ENCODE results near the gene C9orf152. TPM values are rescaled to one million over a fixed set of nuclear protein-coding genes. Genes with fewer than 3 reads are reported as not detected.

Gene C9orf152
- total RNA-seq, 1 experiment from 2014 or later: 0.95 TPM

DNA sequence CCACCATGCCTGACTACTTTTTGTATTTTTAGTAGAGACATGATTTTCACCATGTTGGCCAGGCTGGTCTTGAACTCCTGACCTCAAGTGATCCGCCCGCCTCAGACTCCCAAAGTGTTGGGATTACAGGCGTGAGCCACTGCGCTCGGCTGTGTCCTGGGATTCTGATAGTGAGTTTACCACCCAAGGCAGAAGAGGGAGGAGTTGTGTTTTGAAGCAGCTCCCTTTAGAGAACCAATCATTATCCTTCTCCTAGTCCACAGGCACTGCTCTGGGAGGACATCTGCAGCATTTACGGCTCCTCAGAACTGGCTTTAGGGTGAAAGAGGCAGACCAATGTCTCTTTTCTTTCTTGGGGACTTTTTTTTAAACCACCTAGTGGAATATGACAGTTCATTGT lies 5.7 kb downstream of the C9orf152 start:
- Histone ChIP-seq H3K9ac (ENCODE audit: low read length) (no peak overlapping the region), H2AFZ (ENCODE audit: low read length) (no peak overlapping the region), H3K9me3 (ENCODE audit: low read length) (no peaks in the 10 kb centered on the region), H3F3A (ENCODE audit: low read length, unreplicated experiment) (no peaks in the 10 kb centered on the region), H3K4me2 (ENCODE audit: low read length) (no peak overlapping the region), H3K27me3 (ENCODE audit: low read length) (no peaks in the 10 kb centered on the region), H3K9me2 (replicated peaks; ENCODE audit: low read length) (no peaks in the 10 kb centered on the region), H3K79me2 (ENCODE audit: low read length) (no peaks in the 10 kb centered on the region), H3K36me3 (ENCODE audit: low read depth, low read length) (no peaks in the 10 kb centered on the region), H3K4me3 (ENCODE audit: low read length) (no peak overlapping the region), H3K27ac (ENCODE audit: low read length) (no peak overlapping the region), H4K20me1 (ENCODE audit: low read length) (no peaks in the 10 kb centered on the region), H3K4me1 (ENCODE audit: insufficient read depth, low read length) (peaks cover 11% of the 10 kb centered on the region)
- BruUV-seq (replicated peaks): no TSS peak
- ChIA-PET CTCF (no interaction called here), POLR2A (ENCODE audit: unreplicated experiment) (no interaction called here)
- DNase-seq (no peak), ATAC-seq (no peak)
- intact Hi-C loops (cut with micrococcal nuclease): no loop called here
- TF ChIP-seq, protein P1, sequence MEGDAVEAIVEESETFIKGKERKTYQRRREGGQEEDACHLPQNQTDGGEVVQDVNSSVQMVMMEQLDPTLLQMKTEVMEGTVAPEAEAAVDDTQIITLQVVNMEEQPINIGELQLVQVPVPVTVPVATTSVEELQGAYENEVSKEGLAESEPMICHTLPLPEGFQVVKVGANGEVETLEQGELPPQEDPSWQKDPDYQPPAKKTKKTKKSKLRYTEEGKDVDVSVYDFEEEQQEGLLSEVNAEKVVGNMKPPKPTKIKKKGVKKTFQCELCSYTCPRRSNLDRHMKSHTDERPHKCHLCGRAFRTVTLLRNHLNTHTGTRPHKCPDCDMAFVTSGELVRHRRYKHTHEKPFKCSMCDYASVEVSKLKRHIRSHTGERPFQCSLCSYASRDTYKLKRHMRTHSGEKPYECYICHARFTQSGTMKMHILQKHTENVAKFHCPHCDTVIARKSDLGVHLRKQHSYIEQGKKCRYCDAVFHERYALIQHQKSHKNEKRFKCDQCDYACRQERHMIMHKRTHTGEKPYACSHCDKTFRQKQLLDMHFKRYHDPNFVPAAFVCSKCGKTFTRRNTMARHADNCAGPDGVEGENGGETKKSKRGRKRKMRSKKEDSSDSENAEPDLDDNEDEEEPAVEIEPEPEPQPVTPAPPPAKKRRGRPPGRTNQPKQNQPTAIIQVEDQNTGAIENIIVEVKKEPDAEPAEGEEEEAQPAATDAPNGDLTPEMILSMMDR (conservative IDR thresholded peaks at IDR 0.05; ENCODE audit: low read depth, low read length): no peak
- no peak for TF ChIP-seq EZH2phosphoT487 (IDR thresholded peaks at IDR 0.05; ENCODE audit: borderline replicate concordance, low read length)
- TF ChIP-seq EZH2 (IDR thresholded peaks at IDR 0.05; ENCODE audit: low read length, unreplicated experiment): no peak

DNA sequence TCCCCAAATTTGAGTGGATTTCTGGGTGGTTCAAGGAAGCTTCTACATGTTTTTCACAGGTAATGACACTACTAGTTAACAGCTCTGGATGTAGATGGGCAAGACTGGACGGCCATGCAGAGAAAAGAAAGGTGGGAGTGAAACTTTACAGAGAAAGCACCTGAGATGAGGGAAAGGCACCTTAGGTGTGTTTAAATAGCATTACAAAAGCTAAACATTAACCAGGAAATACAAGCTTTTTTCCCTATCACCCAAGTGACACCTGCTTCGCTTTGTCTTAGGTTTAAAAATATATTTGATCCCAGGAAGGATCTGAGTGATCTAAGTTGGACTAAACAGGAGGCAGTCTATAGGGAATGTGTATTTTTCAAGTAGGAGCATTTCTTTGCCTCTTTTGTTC lies 8.3 kb downstream of the C9orf152 start:
- CTCF ChIA-PET: no interaction called here
- H2AFZ ChIP-seq (ENCODE audit: low read length): no peak overlapping the region
- H3K9me2 ChIP-seq (replicated peaks; ENCODE audit: low read length): no peaks in the 10 kb centered on the region
- no peaks in the 10 kb centered on the region for H3K79me2 ChIP-seq (ENCODE audit: low read length)
- intact Hi-C loops (cut with micrococcal nuclease): no loop called here
- no peak for ATAC-seq
- no TSS peak for BruUV-seq (replicated peaks)
- POLR2A ChIA-PET (ENCODE audit: unreplicated experiment): no interaction called here
- TF ChIP-seq EZH2 (IDR thresholded peaks at IDR 0.05; ENCODE audit: low read length, unreplicated experiment) (no peak), EZH2phosphoT487 (IDR thresholded peaks at IDR 0.05; ENCODE audit: borderline replicate concordance, low read length) (no peak)
- TF ChIP-seq, protein P1 (conservative IDR thresholded peaks at IDR 0.05; ENCODE audit: low read depth, low read length): no peak
- no peaks in the 10 kb centered on the region for H4K20me1 ChIP-seq (ENCODE audit: low read length)
- no peaks in the 10 kb centered on the region for H3K36me3 ChIP-seq (ENCODE audit: low read depth, low read length)
- no peak overlapping the region for H3K4me2 ChIP-seq (ENCODE audit: low read length)
- H3F3A ChIP-seq (ENCODE audit: low read length, unreplicated experiment): no peaks in the 10 kb centered on the region
- no peaks in the 10 kb centered on the region for H3K9me3 ChIP-seq (ENCODE audit: low read length)
- no peak for DNase-seq
- no peaks in the 10 kb centered on the region for H3K27me3 ChIP-seq (ENCODE audit: low read length)
- H3K4me3 ChIP-seq (ENCODE audit: low read length): no peak overlapping the region
- H3K9ac ChIP-seq (ENCODE audit: low read length): no peak overlapping the region
- H3K4me1 ChIP-seq (ENCODE audit: insufficient read depth, low read length): no peaks in the 10 kb centered on the region
- H3K27ac ChIP-seq (ENCODE audit: low read length): no peak overlapping the region

DNA sequence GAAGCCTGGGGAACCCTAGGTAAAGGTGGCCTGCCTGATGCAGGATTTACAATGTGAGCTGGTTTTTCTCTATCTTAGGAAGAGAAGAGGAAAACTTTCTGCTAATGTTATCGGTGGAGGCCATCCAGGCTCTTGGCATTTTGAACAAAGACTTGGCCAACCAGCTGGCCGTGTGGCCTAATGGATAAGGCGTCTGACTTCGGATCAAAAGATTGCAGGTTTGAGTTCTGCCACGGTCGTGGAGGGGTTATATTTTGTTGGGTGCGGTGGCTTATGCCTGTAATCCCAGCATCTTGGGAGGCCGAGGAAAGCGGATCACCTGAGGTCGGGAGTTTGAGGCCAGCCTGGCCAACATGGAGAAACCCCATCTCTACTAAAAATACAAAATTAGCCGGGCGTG lies 9.6 kb downstream of the C9orf152 start:
- Histone ChIP-seq H3K9me2 (replicated peaks; ENCODE audit: low read length) (no peaks in the 10 kb centered on the region), H3K27ac (ENCODE audit: low read length) (no peak overlapping the region), H3K27me3 (ENCODE audit: low read length) (no peaks in the 10 kb centered on the region), H3K4me1 (ENCODE audit: insufficient read depth, low read length) (peaks cover 4% of the 10 kb centered on the region), H4K20me1 (ENCODE audit: low read length) (no peaks in the 10 kb centered on the region), H3K9me3 (ENCODE audit: low read length) (no peaks in the 10 kb centered on the region), H3K79me2 (ENCODE audit: low read length) (no peaks in the 10 kb centered on the region), H3K36me3 (ENCODE audit: low read depth, low read length) (no peaks in the 10 kb centered on the region), H3K4me3 (ENCODE audit: low read length) (no peak overlapping the region), H3K4me2 (ENCODE audit: low read length) (no peak overlapping the region), H2AFZ (ENCODE audit: low read length) (no peak overlapping the region), H3F3A (ENCODE audit: low read length, unreplicated experiment) (no peaks in the 10 kb centered on the region), H3K9ac (ENCODE audit: low read length) (no peak overlapping the region)
- DNase-seq (no peak), ATAC-seq (no peak)
- no TSS peak for BruUV-seq (replicated peaks)
- ChIA-PET CTCF (interaction anchor here (1.5 kb wide), 1 partner anchor 15 kb away, joined by 5 read pairs; no protein-coding TSS in a partner anchor), POLR2A (ENCODE audit: unreplicated experiment) (no interaction called here)
- TF ChIP-seq EZH2 (IDR thresholded peaks at IDR 0.05; ENCODE audit: low read length, unreplicated experiment): no peak
- TF ChIP-seq EZH2phosphoT487 (IDR thresholded peaks at IDR 0.05; ENCODE audit: borderline replicate concordance, low read length): no peak
- TF ChIP-seq, protein P1 (conservative IDR thresholded peaks at IDR 0.05; ENCODE audit: low read depth, low read length): no peak
- intact Hi-C loops (cut with micrococcal nuclease): no loop called here
